Spleen (tissue), 7 donors: ENCODE measurements around the gene FEM1B.

ENCODE experiments used
- CTCF ChIP-seq, 11 experiments: fragments of 200-600 bp in 7 of 11; fragments of 450-650 bp in 4 of 11; sonication (generic) in 4 of 11; IDR thresholded peaks in 8 of 11; conservative IDR thresholded peaks in 3 of 11; 1 replicate in 7 of 11; 2 replicates in 4 of 11; pipeline versions ENCODE4 v1.4.0 to v1.8.0; 2016 to 2021; ENCODE audit warnings: antibody characterized with exemption in 11 of 11, inconsistent platforms in 4 of 11, mild to moderate bottlenecking in 1 of 11
- POLR2A ChIP-seq, 3 donors: fragments of 450-650 bp; IDR thresholded peaks; one replicate each; pipeline ENCODE4 v1.5.1; 2017; ENCODE audit warnings: antibody characterized with exemption in 3 of 3, mild to moderate bottlenecking in 1 of 3
- donor health status: DM: no; HTN: no; CAD: no; lungs with moderate emphysema.
- donor health status: DM: no; HTN: no; CAD: no.
- donor health status: DM: no; HTN: no; CAD: no.

GRCh38 chr15:68229386-68230156 lies 48.0 kb upstream of the FEM1B start, which contains the start of gene CLN6:
- no peak for TF ChIP-seq CTCF (IDR thresholded peaks at IDR 0.05 in 8 of 11, conservative IDR thresholded peaks at IDR 0.05 in 3 of 11)
- TF ChIP-seq POLR2A (IDR thresholded peaks at IDR 0.05) = peak in 1 of 3 donors; percentile 21
